Measurements from ENCODE around the gene LTC4S. TPM values are rescaled to one million over a fixed set of nuclear protein-coding genes. Genes with fewer than 3 reads are reported as not detected.

LTC4S gene
- total and polyA plus RNA-seq, 9 of the 15 experiments (the other 6 are each of a cell fraction or from before 2014, with no cell fraction given), result 0.17 to 0.77 (median 0.75) TPM; not detected in 6

DNA sequence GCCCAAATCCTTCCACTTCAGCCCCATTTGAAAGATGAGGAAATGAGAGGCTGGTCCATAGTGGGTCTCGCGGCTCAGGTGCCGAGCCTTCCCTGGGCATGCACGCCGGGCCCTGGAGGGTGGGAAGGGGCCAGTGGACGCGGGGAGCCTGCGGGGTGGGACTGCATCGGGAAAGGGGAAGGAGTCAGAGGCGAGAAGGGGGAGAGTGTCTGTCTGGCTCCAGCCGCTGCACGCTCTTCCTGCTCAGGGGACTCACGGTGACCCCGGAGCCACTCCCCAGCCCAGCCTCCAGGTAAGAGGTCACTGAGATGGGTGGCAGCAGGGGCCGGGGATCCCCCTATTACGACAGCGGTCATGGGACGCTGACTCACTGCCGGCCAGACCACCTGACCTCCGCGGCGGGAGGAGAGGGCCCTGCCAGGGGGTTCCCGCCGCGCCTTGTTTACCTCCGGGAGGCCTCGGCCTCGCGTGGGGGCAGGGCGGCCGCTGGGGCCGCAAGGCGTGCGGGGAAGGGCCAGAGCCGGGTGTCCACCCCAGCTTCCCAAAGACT, 25.0 kb downstream of the LTC4S start (continued):
- TF ChIP-seq E2F8 (IDR thresholded peaks at IDR 0.05; ENCODE audit: low read depth, partially characterized antibody) (peak; percentile 38), ZNF282 (CRISPR knock-in tag; IDR thresholded peaks at IDR 0.05) (no peak), TAF7 (tag; IDR thresholded peaks at IDR 0.05) (no peak), HNRNPL (IDR thresholded peaks at IDR 0.05; ENCODE audit: low read depth, low read length) (no peak), NR1H2 (CRISPR knock-in tag; IDR thresholded peaks at IDR 0.05) (no peak; the same call in 1 of the 2 replicates), BRD4 (IDR thresholded peaks at IDR 0.05) (peak; percentile 41; the same call in 1 of the 2 replicates), SMAD4 (CRISPR knock-in tag; conservative IDR thresholded peaks at IDR 0.05) (peak; percentile 90), CHD4 (IDR thresholded peaks at IDR 0.05; ENCODE audit: insufficient read depth, insufficient replicate concordance, low read depth, low read length, poor library complexity, severe bottlenecking) (no peak), STAG1 (CRISPR knock-in tag; IDR thresholded peaks at IDR 0.05; ENCODE audit: borderline replicate concordance) (no peak), JUND (IDR thresholded peaks at IDR 0.05; ENCODE audit: borderline replicate concordance, low read depth, low read length) (peak; percentile 99), JUND (tag; IDR thresholded peaks at IDR 0.05; ENCODE audit: borderline replicate concordance, low read depth, low read length) (peak; percentile 95; the same call in 1 of the 3 replicates), BRD9 (IDR thresholded peaks at IDR 0.05; ENCODE audit: low read depth, partially characterized antibody) (no peak), SP1 (CRISPR knock-in tag; IDR thresholded peaks at IDR 0.05) (peak; percentile 63), SREBF1 (IDR thresholded peaks at IDR 0.05; ENCODE audit: borderline replicate concordance, low read depth, low read length) (0 out of 2 replicates have a peak, but pooled peaks have one; percentile 27), ZC3H11A (IDR thresholded peaks at IDR 0.05; ENCODE audit: low read depth, low read length) (no peak), RUNX1 (IDR thresholded peaks at IDR 0.05; ENCODE audit: low read depth) (no peak), MED1 (CRISPR knock-in tag; IDR thresholded peaks at IDR 0.05; ENCODE audit: borderline replicate concordance) (no peak), ZNF717 (CRISPR knock-in tag; IDR thresholded peaks at IDR 0.05) (no peak), NFE2L1 (tag; IDR thresholded peaks at IDR 0.05; ENCODE audit: borderline replicate concordance, low read depth) (no peak), ELF2 (CRISPR knock-in tag; IDR thresholded peaks at IDR 0.05) (no peak), SAFB2 (IDR thresholded peaks at IDR 0.05; ENCODE audit: borderline replicate concordance, low read depth, low read length, severe bottlenecking) (no peak), KDM4B (IDR thresholded peaks at IDR 0.05; ENCODE audit: borderline replicate concordance in 2 of 2, low read depth in 1 of 2) (peak in 1 of 2 experiments; percentile 73; a peak in 1 of 4 replicates)
- TF ChIP-seq, protein P1, sequence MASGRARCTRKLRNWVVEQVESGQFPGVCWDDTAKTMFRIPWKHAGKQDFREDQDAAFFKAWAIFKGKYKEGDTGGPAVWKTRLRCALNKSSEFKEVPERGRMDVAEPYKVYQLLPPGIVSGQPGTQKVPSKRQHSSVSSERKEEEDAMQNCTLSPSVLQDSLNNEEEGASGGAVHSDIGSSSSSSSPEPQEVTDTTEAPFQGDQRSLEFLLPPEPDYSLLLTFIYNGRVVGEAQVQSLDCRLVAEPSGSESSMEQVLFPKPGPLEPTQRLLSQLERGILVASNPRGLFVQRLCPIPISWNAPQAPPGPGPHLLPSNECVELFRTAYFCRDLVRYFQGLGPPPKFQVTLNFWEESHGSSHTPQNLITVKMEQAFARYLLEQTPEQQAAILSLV (tag; IDR thresholded peaks at IDR 0.05), result no peak; the same call in 1 of the 2 replicates

Measured in K562 (cell line).